Measurements from ENCODE around the gene CCDC18. TPM values are rescaled to one million over a fixed set of nuclear protein-coding genes. Genes with fewer than 3 reads are reported as not detected.
"Not testable (repeated sequence)": the region's sequence is repeated elsewhere in the genome, so short reads cannot be mapped to it uniquely, and the experiment has no call there.

CCDC18 gene
- total RNA-seq, 2 experiments from 2014 or later: 21.8 to 24.6 TPM

DNA sequence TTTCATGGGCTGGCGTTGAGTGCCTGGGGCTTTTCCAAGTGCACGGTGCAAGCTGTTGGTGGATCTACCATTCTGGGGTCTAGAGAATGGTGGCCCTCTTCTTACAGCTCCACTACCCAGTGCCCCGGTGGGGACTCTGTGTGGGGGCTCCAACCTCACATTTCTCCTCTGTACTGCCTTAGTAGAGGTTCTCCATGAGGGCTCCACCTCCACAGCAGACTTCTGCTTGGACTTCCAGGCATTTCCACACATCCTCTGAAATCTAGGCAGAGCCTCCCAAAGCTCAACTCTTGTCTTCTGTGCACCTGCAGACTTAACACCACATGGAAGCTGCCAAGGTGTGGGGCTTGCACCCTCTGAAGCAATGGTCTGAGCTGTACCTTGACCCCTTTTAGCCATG lies 82.1 kb downstream of the CCDC18 start:
- Mint-ChIP-seq H3K36me3 (ENCODE audit: low read depth) (peaks cover 62% of the 10 kb centered on the region), H3K9me3 (peaks cover 22% of the 10 kb centered on the region), H3K4me3 (no peak overlapping the region), H3K4me1 (ENCODE audit: low read depth) (no peaks in the 10 kb centered on the region), H3K27me3 (no peaks in the 10 kb centered on the region), H3K27ac (no peak overlapping the region)
- ChIA-PET POLR2A (interaction anchor here (0.8 kb wide), 1 partner anchor 33 kb away, joined by 3 read pairs; no protein-coding TSS in a partner anchor), CTCF (no interaction called here)
- DNase-seq (no peak), ATAC-seq (no peak)
- TF ChIP-seq, protein P1, sequence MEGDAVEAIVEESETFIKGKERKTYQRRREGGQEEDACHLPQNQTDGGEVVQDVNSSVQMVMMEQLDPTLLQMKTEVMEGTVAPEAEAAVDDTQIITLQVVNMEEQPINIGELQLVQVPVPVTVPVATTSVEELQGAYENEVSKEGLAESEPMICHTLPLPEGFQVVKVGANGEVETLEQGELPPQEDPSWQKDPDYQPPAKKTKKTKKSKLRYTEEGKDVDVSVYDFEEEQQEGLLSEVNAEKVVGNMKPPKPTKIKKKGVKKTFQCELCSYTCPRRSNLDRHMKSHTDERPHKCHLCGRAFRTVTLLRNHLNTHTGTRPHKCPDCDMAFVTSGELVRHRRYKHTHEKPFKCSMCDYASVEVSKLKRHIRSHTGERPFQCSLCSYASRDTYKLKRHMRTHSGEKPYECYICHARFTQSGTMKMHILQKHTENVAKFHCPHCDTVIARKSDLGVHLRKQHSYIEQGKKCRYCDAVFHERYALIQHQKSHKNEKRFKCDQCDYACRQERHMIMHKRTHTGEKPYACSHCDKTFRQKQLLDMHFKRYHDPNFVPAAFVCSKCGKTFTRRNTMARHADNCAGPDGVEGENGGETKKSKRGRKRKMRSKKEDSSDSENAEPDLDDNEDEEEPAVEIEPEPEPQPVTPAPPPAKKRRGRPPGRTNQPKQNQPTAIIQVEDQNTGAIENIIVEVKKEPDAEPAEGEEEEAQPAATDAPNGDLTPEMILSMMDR (IDR thresholded peaks at IDR 0.05): no peak
- intact Hi-C loops (cut with micrococcal nuclease): no loop called here

DNA sequence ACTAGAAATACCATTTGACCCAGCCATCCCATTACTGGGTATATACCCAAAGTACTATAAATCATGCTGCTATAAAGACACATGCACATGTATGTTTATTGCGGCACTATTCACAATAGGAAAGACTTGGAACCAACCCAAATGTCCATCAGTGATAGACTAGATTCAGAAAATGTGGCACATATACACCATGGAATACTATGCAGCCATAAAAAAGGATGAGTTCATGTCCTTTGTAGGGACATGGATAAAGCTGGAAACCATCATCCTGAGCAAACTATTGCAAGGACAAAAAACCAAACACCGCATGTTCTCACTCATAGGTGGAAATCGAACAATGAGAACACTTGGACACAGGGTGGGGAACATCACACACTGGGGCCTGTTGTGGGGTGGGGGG lies 88.4 kb downstream of the CCDC18 start:
- H3K4me3 Mint-ChIP-seq; intact Hi-C loops (cut with micrococcal nuclease): not testable (repeated sequence)

DNA sequence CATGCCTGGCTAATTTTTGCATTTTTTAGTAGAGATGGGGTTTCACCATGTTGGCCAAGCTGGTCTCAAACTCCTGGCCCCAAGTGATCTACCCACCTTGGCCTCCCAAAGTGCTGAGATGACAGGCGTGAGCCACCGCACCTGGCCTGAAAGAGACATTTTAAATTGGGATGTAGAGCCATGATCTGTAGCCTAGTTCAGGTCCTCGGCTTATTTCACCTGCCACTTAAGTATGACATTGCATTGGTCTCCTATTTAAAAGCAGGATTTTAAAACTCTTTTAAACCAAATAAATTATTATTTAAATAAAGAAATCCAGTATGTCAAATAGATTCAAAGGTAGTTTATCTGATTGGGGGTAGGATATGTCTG lies 94.7 kb downstream of the CCDC18 start:
- intact Hi-C loops (cut with micrococcal nuclease); ATAC-seq; H3K27me3 Mint-ChIP-seq; H3K36me3 Mint-ChIP-seq (ENCODE audit: low read depth); H3K4me1 Mint-ChIP-seq (ENCODE audit: low read depth); H3K27ac Mint-ChIP-seq; DNase-seq; H3K4me3 Mint-ChIP-seq; H3K9me3 Mint-ChIP-seq: not testable (repeated sequence)
- ChIA-PET CTCF (interaction anchor here (1.4 to 2.8 kb wide), 3 partner anchors 8 to 29 kb away, joined by 3 to 9 read pairs (median 3); no protein-coding TSS in a partner anchor), POLR2A (interaction anchor here (0.8 kb wide), 1 partner anchor 20 kb away, joined by 3 read pairs; no protein-coding TSS in a partner anchor)

More for the DNA sequence above, 88.4 kb downstream of the CCDC18 start:
- H3K9me3 Mint-ChIP-seq; CTCF ChIA-PET; ATAC-seq; POLR2A ChIA-PET; H3K27me3 Mint-ChIP-seq; H3K27ac Mint-ChIP-seq; H3K4me1 Mint-ChIP-seq (ENCODE audit: low read depth); DNase-seq: not testable (repeated sequence)
- peaks cover 35% of the 10 kb centered on the region for H3K36me3 Mint-ChIP-seq (ENCODE audit: low read depth)

DNA sequence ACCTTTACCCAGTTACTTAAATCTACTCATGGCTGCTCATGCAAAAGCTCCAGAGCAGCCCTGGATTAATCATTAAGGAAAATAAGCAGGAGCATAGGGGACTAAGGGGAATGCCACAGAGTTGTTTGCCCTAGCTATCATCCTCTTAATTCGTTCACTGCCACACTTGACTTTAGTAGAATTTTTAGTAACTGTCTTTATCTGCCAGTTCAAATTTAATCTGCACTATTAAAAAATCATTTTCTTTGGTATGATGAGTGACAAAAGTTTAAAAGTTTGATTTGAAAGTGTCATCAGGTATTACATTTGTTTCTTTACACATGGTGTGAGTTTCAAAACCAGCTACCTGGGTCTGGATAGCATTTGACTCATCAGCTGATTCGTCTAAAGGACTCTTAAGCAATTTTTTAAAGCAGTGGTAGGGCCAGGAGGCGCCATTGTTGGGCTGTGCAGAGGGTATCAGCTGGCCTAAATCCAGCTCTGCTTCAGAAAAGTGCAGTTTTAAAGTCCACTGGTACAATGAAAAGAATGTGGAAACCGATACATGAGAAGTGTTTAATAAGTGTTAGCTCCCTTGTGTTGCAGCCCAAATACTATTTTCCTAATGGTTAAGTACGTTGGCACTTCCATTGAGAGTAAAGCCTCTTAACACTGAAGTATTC lies 95.2 kb downstream of the CCDC18 start:
- CTCF ChIA-PET: interaction anchor here (1.4 to 2.8 kb wide), 3 partner anchors 8 to 29 kb away, joined by 3 to 9 read pairs (median 3); no protein-coding TSS in a partner anchor
- POLR2A ChIA-PET: interaction anchor here (0.8 kb wide), 1 partner anchor 21 kb away, joined by 3 read pairs; no protein-coding TSS in a partner anchor
- Mint-ChIP-seq H3K27me3 (no peaks in the 10 kb centered on the region), H3K4me3 (no peak overlapping the region), H3K4me1 (ENCODE audit: low read depth) (no peaks in the 10 kb centered on the region), H3K9me3 (peaks cover 5% of the 10 kb centered on the region), H3K27ac (no peak overlapping the region), H3K36me3 (ENCODE audit: low read depth) (peaks cover 15% of the 10 kb centered on the region)
- intact Hi-C loops (cut with micrococcal nuclease): no loop called here
- TF ChIP-seq, protein P1 (IDR thresholded peaks at IDR 0.05): no peak
- ATAC-seq: no peak
- no peak for DNase-seq

DNA sequence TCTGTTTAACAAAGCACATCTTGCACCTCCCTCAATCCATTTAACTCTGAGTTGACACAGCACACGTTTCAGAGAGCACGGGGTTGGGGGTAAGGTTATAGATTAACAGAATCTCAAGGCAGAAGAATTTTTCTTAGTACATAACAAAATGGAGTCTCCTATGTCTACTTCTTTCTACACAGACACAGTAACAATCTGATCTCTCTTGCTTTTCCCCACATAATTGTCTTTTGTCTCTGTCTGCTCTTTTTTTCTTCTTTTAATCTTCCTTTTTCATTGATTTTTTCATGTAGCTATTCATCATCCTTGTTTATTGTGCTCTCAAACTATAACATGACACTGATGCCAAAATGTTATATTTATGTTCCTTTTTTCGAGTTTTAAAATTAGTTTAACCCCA lies 97.0 kb downstream of the CCDC18 start:
- peaks cover 25% of the 10 kb centered on the region for H3K36me3 Mint-ChIP-seq (ENCODE audit: low read depth)
- DNase-seq; H3K27ac Mint-ChIP-seq; H3K4me1 Mint-ChIP-seq (ENCODE audit: low read depth); H3K9me3 Mint-ChIP-seq; ATAC-seq; POLR2A ChIA-PET; H3K4me3 Mint-ChIP-seq; H3K27me3 Mint-ChIP-seq; intact Hi-C loops (cut with micrococcal nuclease): not testable (repeated sequence)
- CTCF ChIA-PET: interaction anchor here (0.7 kb wide), 1 partner anchor 480 kb away, joined by 4 read pairs; no protein-coding TSS in a partner anchor

DNA sequence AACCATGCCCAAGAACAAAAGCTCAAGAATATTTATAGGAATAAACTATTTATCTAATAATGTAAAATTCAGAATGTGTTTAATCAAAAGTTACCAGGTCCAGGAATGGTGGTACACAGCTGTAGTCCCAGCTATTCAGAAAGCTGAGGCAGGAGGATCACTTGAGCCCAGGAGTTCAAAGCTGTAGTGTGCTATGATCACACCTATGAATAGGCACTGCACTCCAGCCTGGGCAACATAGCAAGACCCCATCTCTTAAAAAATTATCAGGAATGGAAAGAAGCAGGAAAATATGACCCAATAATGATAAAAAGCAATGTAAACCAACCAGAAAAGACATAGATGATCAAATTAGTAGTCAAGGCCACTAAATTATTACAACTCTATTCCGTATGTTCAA lies 103.0 kb downstream of the CCDC18 start:
- H3K36me3 Mint-ChIP-seq (ENCODE audit: low read depth): peaks cover 41% of the 10 kb centered on the region
- no peak overlapping the region for H3K27ac Mint-ChIP-seq
- ATAC-seq: no peak
- POLR2A ChIA-PET: no interaction called here
- H3K9me3 Mint-ChIP-seq: peaks cover 5% of the 10 kb centered on the region
- no peak for DNase-seq
- CTCF ChIA-PET: interaction anchor here (1.1 to 2.5 kb wide), 2 partner anchors 21 to 24 kb away, joined by 3 to 13 read pairs; no protein-coding TSS in a partner anchor
- H3K4me3 Mint-ChIP-seq: no peak overlapping the region
- H3K4me1 Mint-ChIP-seq (ENCODE audit: low read depth): no peaks in the 10 kb centered on the region
- TF ChIP-seq, protein P1 (IDR thresholded peaks at IDR 0.05): no peak
- intact Hi-C loops (cut with micrococcal nuclease): no loop called here
- H3K27me3 Mint-ChIP-seq: no peaks in the 10 kb centered on the region
